ENCODE results near the gene ARL3. TPM values are rescaled to one million over a fixed set of nuclear protein-coding genes. Genes with fewer than 3 reads are reported as not detected.

Gene ARL3
- total RNA-seq, 1 experiment from 2014 or later: 16.5 TPM

DNA sequence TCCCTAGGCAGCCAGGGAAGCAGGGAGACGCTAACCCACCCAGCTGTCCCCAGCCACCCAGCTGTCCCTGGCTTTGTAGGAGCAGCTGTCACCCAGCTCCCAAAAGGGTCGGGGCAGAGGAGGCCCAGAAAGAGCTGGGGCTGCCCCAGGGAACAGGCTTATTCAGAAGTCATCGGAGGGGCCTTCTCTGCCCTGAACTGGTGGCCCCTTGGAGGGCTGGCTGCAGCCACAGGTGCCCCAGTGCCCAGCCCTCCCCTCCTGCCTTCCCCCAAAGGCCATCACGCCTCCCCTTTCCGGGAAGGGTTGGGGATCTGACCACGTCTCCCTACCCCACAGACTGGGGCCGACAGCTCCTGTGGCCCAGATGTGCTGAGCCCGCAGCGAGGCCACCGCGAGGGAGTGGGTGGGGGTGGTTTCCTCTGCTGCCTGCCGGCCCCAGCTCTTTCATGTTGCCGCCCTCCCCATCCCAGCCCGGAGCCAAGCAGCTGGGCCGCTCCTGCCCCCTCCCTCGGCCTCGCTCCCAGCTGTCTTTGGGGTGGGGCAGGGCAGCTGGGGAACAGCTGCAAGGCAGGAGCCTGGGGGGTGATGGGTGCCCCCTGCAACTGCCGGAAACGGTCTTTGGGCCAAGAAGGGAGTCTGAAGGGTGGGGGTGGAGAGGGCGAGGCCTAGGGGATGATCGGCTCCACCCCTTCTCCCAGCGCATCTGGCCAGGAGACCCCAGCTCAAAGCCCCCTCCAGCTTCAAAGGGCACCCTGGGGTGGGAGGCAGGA, 53.1 kb downstream of the ARL3 start:
- Histone ChIP-seq H2BK5ac (ENCODE audit: insufficient read length, low read length) (no peak overlapping the region), H3K18ac (ENCODE audit: insufficient read length, low read depth, low read length) (no peak overlapping the region), H3K9me3 (ENCODE audit: control insufficient read depth, low read depth, low read length) (no peaks in the 10 kb centered on the region), H2BK20ac (ENCODE audit: low read depth, low read length, poor library complexity, severe bottlenecking) (no peak overlapping the region), H4K20me1 (ENCODE audit: control insufficient read depth, insufficient read depth, insufficient read length) (no peaks in the 10 kb centered on the region), H2BK120ac (ENCODE audit: low read depth, low read length, poor library complexity, severe bottlenecking) (no peak overlapping the region), H4K8ac (replicated peaks; ENCODE audit: insufficient read length, low read depth, low read length) (no peak overlapping the region), H2AK5ac (ENCODE audit: insufficient read length, low read length) (no peak overlapping the region), H2BK15ac (ENCODE audit: low read depth, low read length) (no peak overlapping the region), H3K23me2 (ENCODE audit: insufficient read length, low read depth, low read length, poor library complexity, severe bottlenecking) (no peaks in the 10 kb centered on the region), H3K4me1 (ENCODE audit: insufficient read depth, low read length) (no peaks in the 10 kb centered on the region; the same call in 1 of the 2 replicates), H3K27me3 (ENCODE audit: insufficient read depth, low read length) (no peaks in the 10 kb centered on the region), H3K79me2 (ENCODE audit: insufficient read depth, low read length) (no peaks in the 10 kb centered on the region), H3K4me2 (ENCODE audit: insufficient read depth, insufficient read length, low read length) (no peak overlapping the region), H3K14ac (ENCODE audit: insufficient read depth, low read length) (0 out of 2 replicates have a peak overlapping the region, but pooled peaks have one; percentile 48), H4K5ac (ENCODE audit: insufficient read length, low read depth, low read length) (no peak overlapping the region), H2BK12ac (ENCODE audit: insufficient read length, low read depth, low read length) (no peak overlapping the region), H3T11ph (ENCODE audit: low read length) (no peak overlapping the region), H3K79me1 (ENCODE audit: insufficient read depth, low read depth, low read length, poor library complexity, severe bottlenecking) (no peaks in the 10 kb centered on the region), H3K4ac (ENCODE audit: low read depth, low read length) (no peak overlapping the region), H2AFZ (ENCODE audit: low read length) (no peak overlapping the region), H4K91ac (ENCODE audit: insufficient read length, low read depth, low read length) (no peak overlapping the region), H3K27ac (ENCODE audit: insufficient read length, low read depth, low read length) (no peak overlapping the region), H3K56ac (ENCODE audit: insufficient read length, low read depth, low read length) (no peak overlapping the region), H3K9ac (ENCODE audit: extremely low read depth, insufficient read length, low read length) (no peak overlapping the region), H3K23ac (ENCODE audit: insufficient read length, low read depth, low read length) (no peak overlapping the region)
- no peak for TF ChIP-seq CTCF (conservative IDR thresholded peaks at IDR 0.05)
- Mint-ChIP-seq H3K4me3 (no peak overlapping the region), H3K36me3 (ENCODE audit: insufficient read depth in 1 of 3, low read depth in 3 of 3) (peaks cover 11 to 22% (median 20%) of the 10 kb centered on the region in 3 experiments), H3K9me3 (no peaks in the 10 kb centered on the region), H3K27me3 (ENCODE audit: low read depth) (no peaks in the 10 kb centered on the region; the same call in 1 of the 2 replicates), H3K27ac (no peak overlapping the region; a peak in 1 of 7 replicates), H3K4me1 (peaks cover 2 to 17% of the 10 kb centered on the region in 2 experiments; a peak in 3 of 4 replicates)
- DNase-seq: peak; percentile 55
- WGBS (ENCODE audit: extremely low coverage, insufficient read length, low lambda C conversion rate): no CpG with 5 or more reads among the region's 22 CpGs
